ENCODE data around the gene SPN.

GRCh38 chr16:29714972-29715371 lies 51.9 kb downstream of the SPN start:
- TF ChIP-seq PCBP1 (IDR thresholded peaks at IDR 0.05; ENCODE audit: low read depth, low read length, poor library complexity, severe bottlenecking) (no peak), ZNF174 (CRISPR knock-in tag; IDR thresholded peaks at IDR 0.05) (no peak), EZH2 (IDR thresholded peaks at IDR 0.05; ENCODE audit: borderline replicate concordance, low read depth, low read length) (no peak), POLR2A (conservative IDR thresholded peaks at IDR 0.05) (no peak)
